DND-41 (cell line): ENCODE results near the gene IFNAR1.

ENCODE experiments used
- ATAC-seq: fragments of 200-7000 bp; cut with Tn5 transposase; 3 replicates; pipeline ENCODE4 v1.9.1; 2021; ENCODE audit warnings: low read depth; ENCODE audit not compliant: insufficient read depth
- DNase-seq: peaks from one replicate; pipeline ENCODE4 v3.0.0-alpha.2; 2020
- H2AFZ ChIP-seq: 2 replicates; pipeline ENCODE4 v1.6.0; 2012; ENCODE audit warnings: low read depth, low read length
- H3K27ac ChIP-seq: 2 replicates; pipeline ENCODE4 v1.5.1; 2012; ENCODE audit warnings: low read length, inconsistent platforms
- H3K27me3 ChIP-seq: fragments of 200-600 bp; sonication (generic); 2 replicates; pipeline ENCODE4 v1.6.0; 2012; ENCODE audit warnings: low read length, mild to moderate bottlenecking, inconsistent platforms; ENCODE audit not compliant: insufficient read depth, poor library complexity
- H3K36me3 ChIP-seq: 2 replicates; pipeline ENCODE4 v1.5.1; 2012; ENCODE audit warnings: low read length, inconsistent platforms; ENCODE audit not compliant: insufficient read depth
- H3K4me1 ChIP-seq: 2 replicates; pipeline ENCODE4 v1.5.1; 2012; ENCODE audit warnings: mild to moderate bottlenecking, low read length; ENCODE audit not compliant: insufficient read depth
- H3K4me2 ChIP-seq: 2 replicates; pipeline ENCODE4 v1.6.0; 2012; ENCODE audit warnings: mild to moderate bottlenecking, moderate library complexity, low read length, inconsistent platforms; ENCODE audit not compliant: insufficient read depth
- H3K4me3 ChIP-seq, 2 experiments: fragments of 200-600 bp in 1 of 2; shearing (Covaris generic) in 1 of 2; 2 replicates each; pipeline ENCODE4 v1.5.1; 2012 to 2016; ENCODE audit warnings: inconsistent platforms in 2 of 2, low read length in 2 of 2, mild to moderate bottlenecking in 2 of 2, low read depth in 1 of 2, moderate library complexity in 1 of 2
- H3K79me2 ChIP-seq: 2 replicates; pipeline ENCODE4 v1.6.0; 2012; ENCODE audit warnings: low read length, inconsistent platforms; ENCODE audit not compliant: insufficient read depth
- H3K9ac ChIP-seq: 2 replicates; pipeline ENCODE4 v1.6.0; 2012; ENCODE audit warnings: low read depth, mild to moderate bottlenecking, inconsistent platforms, low read length, moderate library complexity
- H3K9me3 ChIP-seq: 2 replicates; pipeline ENCODE4 v1.5.1; 2012; ENCODE audit warnings: low read length, moderate library complexity, mild to moderate bottlenecking, inconsistent platforms; ENCODE audit not compliant: insufficient read depth, severe bottlenecking
- H4K20me1 ChIP-seq: 2 replicates; pipeline ENCODE4 v1.6.0; 2012; ENCODE audit warnings: low read length; ENCODE audit not compliant: insufficient read depth
- EZH2 ChIP-seq: IDR thresholded peaks from 3 replicates; pipeline ENCODE4 v1.6.1; 2012; ENCODE audit warnings: borderline replicate concordance, low read depth, mild to moderate bottlenecking, moderate library complexity, low read length, inconsistent platforms; ENCODE audit not compliant: severe bottlenecking
- TF ChIP-seq, protein P1 (sequence below): IDR thresholded peaks from 2 replicates; pipeline ENCODE4 v1.5.1; 2012; ENCODE audit warnings: borderline replicate concordance, low read length, moderate library complexity, mild to moderate bottlenecking; ENCODE audit not compliant: poor library complexity, severe bottlenecking; ENCODE audit errors: extremely low read depth

Gene IFNAR1

GRCh38 chr21:33325222-33326067 lies 675 bp downstream of the IFNAR1 start:
- Histone ChIP-seq H3K4me2 (peak overlapping the region; percentile 82), H3K4me3 (peak overlapping the region; percentile 69 to 83), H4K20me1 (no peaks in the 10 kb centered on the region; the same call in 1 of the 2 replicates), H2AFZ (peak overlapping the region; percentile 95), H3K27ac (peak overlapping the region; percentile 93), H3K36me3 (peaks cover 19% of the 10 kb centered on the region), H3K9ac (peak overlapping the region; percentile 88), H3K27me3 (no peaks in the 10 kb centered on the region), H3K9me3 (no peaks in the 10 kb centered on the region), H3K4me1 (peaks cover 34% of the 10 kb centered on the region), H3K79me2 (peaks cover 63% of the 10 kb centered on the region)
- DNase-seq: peak; percentile 65
- peak; percentile 47 for ATAC-seq
- TF ChIP-seq, protein P1, sequence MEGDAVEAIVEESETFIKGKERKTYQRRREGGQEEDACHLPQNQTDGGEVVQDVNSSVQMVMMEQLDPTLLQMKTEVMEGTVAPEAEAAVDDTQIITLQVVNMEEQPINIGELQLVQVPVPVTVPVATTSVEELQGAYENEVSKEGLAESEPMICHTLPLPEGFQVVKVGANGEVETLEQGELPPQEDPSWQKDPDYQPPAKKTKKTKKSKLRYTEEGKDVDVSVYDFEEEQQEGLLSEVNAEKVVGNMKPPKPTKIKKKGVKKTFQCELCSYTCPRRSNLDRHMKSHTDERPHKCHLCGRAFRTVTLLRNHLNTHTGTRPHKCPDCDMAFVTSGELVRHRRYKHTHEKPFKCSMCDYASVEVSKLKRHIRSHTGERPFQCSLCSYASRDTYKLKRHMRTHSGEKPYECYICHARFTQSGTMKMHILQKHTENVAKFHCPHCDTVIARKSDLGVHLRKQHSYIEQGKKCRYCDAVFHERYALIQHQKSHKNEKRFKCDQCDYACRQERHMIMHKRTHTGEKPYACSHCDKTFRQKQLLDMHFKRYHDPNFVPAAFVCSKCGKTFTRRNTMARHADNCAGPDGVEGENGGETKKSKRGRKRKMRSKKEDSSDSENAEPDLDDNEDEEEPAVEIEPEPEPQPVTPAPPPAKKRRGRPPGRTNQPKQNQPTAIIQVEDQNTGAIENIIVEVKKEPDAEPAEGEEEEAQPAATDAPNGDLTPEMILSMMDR: no peak
- no peak for TF ChIP-seq EZH2

DNA sequence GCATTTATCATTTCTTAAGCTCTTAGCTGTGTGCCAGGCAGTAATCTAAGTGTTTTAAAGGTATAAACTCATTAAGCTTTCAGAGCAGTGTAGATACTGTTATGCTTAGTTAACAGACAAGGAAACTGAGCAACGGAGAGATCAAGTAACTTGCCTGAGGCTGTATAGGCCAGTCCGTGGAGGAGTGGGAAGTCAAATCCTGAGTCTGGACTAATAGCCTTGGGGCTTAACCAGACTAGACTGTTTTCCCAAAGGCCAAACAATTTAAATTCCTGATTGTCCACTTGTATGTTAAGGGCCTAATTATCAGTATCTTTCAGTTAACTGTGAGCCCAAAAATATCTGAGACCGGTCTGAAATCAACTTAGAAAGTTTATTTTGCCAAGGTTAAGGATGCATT lies 2.6 kb downstream of the IFNAR1 start:
- Histone ChIP-seq H3K79me2 (peaks cover 82% of the 10 kb centered on the region), H3K4me1 (peaks cover 34% of the 10 kb centered on the region), H3K27me3 (no peaks in the 10 kb centered on the region), H3K27ac (no peak overlapping the region), H3K9ac (no peak overlapping the region), H2AFZ (no peak overlapping the region), H3K4me3 (no peak overlapping the region), H3K4me2 (peak overlapping the region; percentile 82; the same call in 1 of the 2 replicates), H4K20me1 (peaks cover 5% of the 10 kb centered on the region; the same call in 1 of the 2 replicates), H3K36me3 (peaks cover 38% of the 10 kb centered on the region), H3K9me3 (peaks cover 15% of the 10 kb centered on the region)
- DNase-seq: no peak
- TF ChIP-seq, protein P1: no peak
- no peak for TF ChIP-seq EZH2
- no peak for ATAC-seq

GRCh38 chr21:33327792-33328433 lies 3.1 kb downstream of the IFNAR1 start:
- Histone ChIP-seq H3K4me2 (peak overlapping the region; percentile 82; the same call in 1 of the 2 replicates), H3K9me3 (peaks cover 19% of the 10 kb centered on the region), H3K9ac (no peak overlapping the region), H3K4me1 (peaks cover 34% of the 10 kb centered on the region), H2AFZ (no peak overlapping the region), H3K27ac (no peak overlapping the region), H3K36me3 (peaks cover 40% of the 10 kb centered on the region), H3K4me3 (no peak overlapping the region), H3K27me3 (no peaks in the 10 kb centered on the region), H4K20me1 (peaks cover 5% of the 10 kb centered on the region; the same call in 1 of the 2 replicates), H3K79me2 (peaks cover 88% of the 10 kb centered on the region)
- no peak for TF ChIP-seq EZH2
- TF ChIP-seq, protein P1: no peak
- no peak for DNase-seq
- ATAC-seq: no peak
